LNCaP clone FGC (cell line): Measurements from ENCODE around the gene RYR3.

Source experiments
- DNase-seq: peaks from one replicate; pipeline ENCODE4 v3.0.0-alpha.2; 2011; ENCODE audit warnings: low read depth
- H3K4me3 ChIP-seq: 2 replicates; pipeline ENCODE4 v1.5.1; 2011; ENCODE audit warnings: mild to moderate bottlenecking, low read depth, low read length, control low read depth
- CTCF ChIP-seq: IDR thresholded peaks from 2 replicates; pipeline ENCODE4 v1.5.1; 2012; ENCODE audit warnings: mild to moderate bottlenecking; ENCODE audit not compliant: control insufficient read depth, insufficient read depth; ENCODE audit errors: extremely low read depth

RYR3 gene

GRCh38 chr15:33664947-33665346 is 354.2 kb downstream of the RYR3 start:
- H3K4me3 ChIP-seq: no peak overlapping the region
- DNase-seq: no peak
- no peak for TF ChIP-seq CTCF

DNA sequence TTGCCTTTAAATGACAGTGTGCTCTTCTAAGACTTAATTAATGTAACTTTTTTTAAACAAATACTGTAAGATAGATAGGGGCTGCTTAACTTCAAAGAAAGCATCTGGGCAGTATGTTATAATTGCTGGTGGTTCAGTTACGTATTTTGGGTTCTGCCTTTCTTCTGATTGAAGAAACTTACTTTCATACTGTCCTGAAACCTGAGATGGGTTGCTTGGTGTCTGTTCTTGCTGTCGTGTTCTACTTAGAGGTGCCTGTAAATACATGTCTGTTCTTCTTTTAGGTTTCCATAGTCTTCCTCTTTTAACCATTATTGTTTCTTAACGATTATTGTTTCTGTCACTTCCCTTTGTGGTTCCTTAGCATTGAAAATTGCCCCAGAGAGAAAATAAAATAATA is 359.8 kb downstream of the RYR3 start:
- TF ChIP-seq CTCF: no peak
- no peak overlapping the region for H3K4me3 ChIP-seq
- DNase-seq: no peak

GRCh38 chr15:33671456-33671855 is 360.7 kb downstream of the RYR3 start:
- no peak for TF ChIP-seq CTCF
- no peak for DNase-seq
- no peak overlapping the region for H3K4me3 ChIP-seq

DNA sequence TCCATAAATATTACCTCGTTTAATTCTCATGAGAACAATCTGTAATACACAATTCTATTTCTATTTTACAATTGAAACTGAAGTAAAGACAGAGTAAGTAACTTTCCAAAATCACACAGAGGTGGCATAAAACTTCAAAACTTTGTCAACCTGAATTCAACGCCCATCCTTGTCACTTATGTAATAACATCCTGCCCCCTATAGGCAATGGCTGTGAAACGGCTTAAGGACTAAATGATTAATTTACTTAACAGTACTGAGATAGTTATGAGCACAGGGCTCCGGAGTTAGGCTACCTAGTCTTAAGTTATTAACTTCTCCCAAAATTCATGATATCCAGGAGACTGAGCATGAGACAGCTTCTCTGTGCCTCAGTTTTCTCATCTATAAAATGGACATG is 364.5 kb downstream of the RYR3 start:
- no peak overlapping the region for H3K4me3 ChIP-seq
- peak; percentile 91 for TF ChIP-seq CTCF
- DNase-seq: peak; percentile 30

GRCh38 chr15:33677238-33677830 is 366.6 kb downstream of the RYR3 start:
- no peak overlapping the region for H3K4me3 ChIP-seq

DNA sequence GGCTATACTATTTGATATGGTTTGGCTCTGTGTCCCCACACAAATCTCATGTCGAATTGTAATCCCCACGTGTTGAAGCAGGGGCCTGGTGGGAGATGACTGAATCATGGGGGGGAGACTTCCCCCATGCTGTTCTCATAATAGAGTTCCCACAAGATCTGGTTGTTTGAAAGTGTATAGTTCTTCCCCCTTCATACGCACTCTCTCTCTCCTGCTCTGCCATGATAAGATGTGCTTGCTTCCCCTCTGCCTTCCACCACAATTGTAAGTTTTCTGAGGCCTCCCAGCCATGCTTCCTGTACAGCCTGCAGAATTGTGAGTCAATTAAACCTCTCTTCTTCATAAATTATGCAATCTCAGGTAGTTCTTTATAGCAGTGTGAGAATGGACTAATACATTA is 367.4 kb downstream of the RYR3 start:
- TF ChIP-seq CTCF: no peak
- DNase-seq: no peak

More at GRCh38 chr15:33677238-33677830, 366.6 kb downstream of the RYR3 start:
- no peak for DNase-seq
- TF ChIP-seq CTCF: no peak

GRCh38 chr15:33678602-33679001 is 367.8 kb downstream of the RYR3 start:
- H3K4me3 ChIP-seq: no peak overlapping the region
- no peak for DNase-seq
- TF ChIP-seq CTCF: no peak

More for the DNA sequence above, 367.4 kb downstream of the RYR3 start:
- no peak overlapping the region for H3K4me3 ChIP-seq
